Erythroblast (primary cell): ENCODE measurements around the gene UBE3D.

Experiments
- GATA1 ChIP-seq: IDR thresholded peaks from 2 replicates; pipeline ENCODE4 v1.6.1; 2011; ENCODE audit warnings: low read depth, mild to moderate bottlenecking, control low read depth, low read length, moderate library complexity
- POLR2A ChIP-seq: IDR thresholded peaks from 2 replicates; pipeline ENCODE4 v1.6.1; 2011; ENCODE audit warnings: mild to moderate bottlenecking, low read length

DNA sequence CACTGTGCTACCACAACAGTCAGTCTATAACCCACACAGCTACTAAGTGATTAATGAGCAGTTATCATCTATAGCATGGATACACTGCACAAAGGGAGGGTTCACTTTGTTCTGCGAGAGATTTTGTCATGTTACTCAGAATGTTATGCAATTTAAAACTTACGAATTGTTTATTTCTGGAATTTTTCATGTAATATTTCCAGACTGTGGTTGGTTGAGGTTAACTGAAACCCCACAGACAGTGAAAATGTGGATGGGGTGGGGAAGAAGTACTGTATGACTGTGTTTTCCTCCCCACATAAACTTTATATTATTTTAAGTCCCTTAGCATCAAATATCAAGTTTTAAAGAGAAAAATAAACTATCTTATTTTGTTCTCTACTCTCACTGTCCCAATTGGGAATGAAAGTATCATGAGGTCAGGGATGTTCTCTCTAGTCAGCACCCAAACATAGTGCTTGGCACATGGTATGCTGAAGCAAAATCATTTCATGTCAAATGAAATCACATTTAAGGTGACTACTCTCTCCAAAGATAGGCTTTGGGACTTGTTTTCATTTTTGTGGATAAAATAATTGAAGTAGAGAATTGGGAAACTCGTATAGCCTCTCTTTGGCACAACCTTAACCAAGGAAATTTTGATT is 27.2 kb upstream of the UBE3D start:
- TF ChIP-seq POLR2A = no peak
- TF ChIP-seq GATA1 = no peak
